ENCODE measurements around the gene TMEM143.
"Not testable (repeated sequence)": the region's sequence is repeated elsewhere in the genome, so short reads cannot be mapped to it uniquely, and the experiment has no call there.

The TMEM143 gene

GRCh38 chr19:48302600-48302959, 61.2 kb downstream of the TMEM143 start:
- Histone ChIP-seq H3K4me3 (no peak overlapping the region), H3K27ac (no peak overlapping the region)
- TF ChIP-seq, protein P1, sequence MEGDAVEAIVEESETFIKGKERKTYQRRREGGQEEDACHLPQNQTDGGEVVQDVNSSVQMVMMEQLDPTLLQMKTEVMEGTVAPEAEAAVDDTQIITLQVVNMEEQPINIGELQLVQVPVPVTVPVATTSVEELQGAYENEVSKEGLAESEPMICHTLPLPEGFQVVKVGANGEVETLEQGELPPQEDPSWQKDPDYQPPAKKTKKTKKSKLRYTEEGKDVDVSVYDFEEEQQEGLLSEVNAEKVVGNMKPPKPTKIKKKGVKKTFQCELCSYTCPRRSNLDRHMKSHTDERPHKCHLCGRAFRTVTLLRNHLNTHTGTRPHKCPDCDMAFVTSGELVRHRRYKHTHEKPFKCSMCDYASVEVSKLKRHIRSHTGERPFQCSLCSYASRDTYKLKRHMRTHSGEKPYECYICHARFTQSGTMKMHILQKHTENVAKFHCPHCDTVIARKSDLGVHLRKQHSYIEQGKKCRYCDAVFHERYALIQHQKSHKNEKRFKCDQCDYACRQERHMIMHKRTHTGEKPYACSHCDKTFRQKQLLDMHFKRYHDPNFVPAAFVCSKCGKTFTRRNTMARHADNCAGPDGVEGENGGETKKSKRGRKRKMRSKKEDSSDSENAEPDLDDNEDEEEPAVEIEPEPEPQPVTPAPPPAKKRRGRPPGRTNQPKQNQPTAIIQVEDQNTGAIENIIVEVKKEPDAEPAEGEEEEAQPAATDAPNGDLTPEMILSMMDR (IDR thresholded peaks at IDR 0.05) = no peak
- DNase-seq (ENCODE audit: low spot score) = no peak

- Histone ChIP-seq H3K4me3 (no peak overlapping the region), H3K27ac (no peak overlapping the region)
- TF ChIP-seq, protein P1 (IDR thresholded peaks at IDR 0.05) = no peak
- DNase-seq (ENCODE audit: low spot score) = no peak
Observed at GRCh38 chr19:48301886-48302599, 61.7 kb downstream of the TMEM143 start.

GRCh38 chr19:48297975-48298374, 65.8 kb downstream of the TMEM143 start:
- Histone ChIP-seq H3K4me3 (no peak overlapping the region), H3K27ac (no peak overlapping the region)
- TF ChIP-seq, protein P1 (IDR thresholded peaks at IDR 0.05) = no peak
- DNase-seq (ENCODE audit: low spot score) = no peak

GRCh38 chr19:48296963-48297734, 66.6 kb downstream of the TMEM143 start:
- TF ChIP-seq, protein P1 (IDR thresholded peaks at IDR 0.05) = no peak
- Histone ChIP-seq H3K4me3 (no peak overlapping the region), H3K27ac (no peak overlapping the region)
- no peak for DNase-seq (ENCODE audit: low spot score)

DNA sequence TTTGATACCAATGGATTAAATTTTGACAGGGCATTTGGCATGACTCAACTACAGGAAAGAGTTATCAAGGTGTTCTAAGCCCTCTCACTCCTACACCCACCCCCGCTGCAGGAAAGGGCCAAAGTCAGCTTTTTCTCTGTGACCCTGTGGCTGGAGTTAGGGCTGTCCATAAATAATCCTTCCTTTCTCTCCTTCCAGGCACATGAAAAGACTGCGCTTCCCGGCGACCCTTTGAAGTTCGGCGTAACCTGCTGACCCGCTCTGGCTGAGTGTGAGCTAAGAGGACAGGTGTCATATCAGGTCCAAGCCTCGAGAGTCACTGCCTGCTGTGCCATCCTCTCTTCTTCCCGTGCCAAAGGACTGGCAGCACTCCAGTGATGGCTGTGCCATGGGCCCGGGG, 68.3 kb downstream of the TMEM143 start:
- TF ChIP-seq, protein P1 (IDR thresholded peaks at IDR 0.05) = no peak
- no peak overlapping the region for H3K4me3 ChIP-seq
- DNase-seq (ENCODE audit: low spot score) = no peak

DNA sequence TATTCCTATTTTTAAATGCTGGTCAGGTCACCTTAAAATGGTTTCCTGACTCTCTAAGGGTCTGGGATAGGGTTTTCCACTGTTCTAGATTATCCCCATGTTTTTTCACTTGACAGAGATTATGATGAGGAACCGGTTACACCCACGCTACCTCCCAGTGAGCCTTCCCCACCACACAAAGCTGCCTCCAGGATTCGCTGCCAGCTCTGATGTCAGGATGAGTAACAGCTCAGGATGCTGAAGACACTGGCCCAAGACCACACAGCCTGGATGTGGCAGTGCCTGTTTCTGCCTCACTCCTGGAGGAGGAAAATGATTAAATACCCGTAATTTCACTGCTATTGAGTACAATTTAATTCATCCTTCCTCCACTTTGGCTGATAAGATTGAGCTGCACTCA, 70.9 kb downstream of the TMEM143 start:
- no peak overlapping the region for H3K4me3 ChIP-seq
- DNase-seq (ENCODE audit: low spot score) = no peak
- no peak overlapping the region for H3K27ac ChIP-seq
- TF ChIP-seq, protein P1 (IDR thresholded peaks at IDR 0.05) = no peak

More for the DNA sequence above, 68.3 kb downstream of the TMEM143 start:
- H3K27ac ChIP-seq = no peak overlapping the region

DNA sequence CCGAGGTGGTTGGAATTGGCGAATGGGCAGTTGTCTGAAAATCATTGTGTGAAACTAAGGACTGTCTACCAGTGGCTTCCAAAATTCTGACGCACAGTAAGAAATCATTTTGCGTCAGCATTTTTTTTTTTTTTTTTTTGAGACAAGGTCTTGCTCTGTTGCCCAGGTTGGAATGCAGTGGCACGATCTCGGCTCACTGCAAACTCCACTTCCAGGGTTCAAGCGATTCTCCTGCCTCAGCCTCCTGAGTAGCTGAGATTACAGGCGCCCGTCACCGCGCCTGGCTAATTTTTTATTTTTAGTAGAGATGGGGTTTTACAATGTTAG, 72.3 kb downstream of the TMEM143 start:
- H3K4me3 ChIP-seq = peak overlapping the region; percentile 67
- not testable (repeated sequence) for H3K27ac ChIP-seq; DNase-seq (ENCODE audit: low spot score)

Data from coronary artery (tissue), 2 donors.